BE2C (cell line): ENCODE data around the gene YTHDF2.
"Not testable (repeated sequence)": the region's sequence is repeated elsewhere in the genome, so short reads cannot be mapped to it uniquely, and the experiment has no call there.

Source experiments
- DNase-seq: peaks from one replicate; pipeline ENCODE4 v3.0.0-alpha.2; 2020
- H3K27me3 ChIP-seq: fragments of 250-450 bp; sonication (Bioruptor Pico); 2 replicates; pipeline ENCODE4 v1.5.1; 2020; ENCODE audit warnings: mild to moderate bottlenecking
- H3K36me3 ChIP-seq: fragments of 250-450 bp; sonication (Bioruptor Pico); 2 replicates; pipeline ENCODE4 v1.5.1; 2020; ENCODE audit warnings: mild to moderate bottlenecking
- H3K4me1 ChIP-seq: fragments of 250-450 bp; sonication (Bioruptor Pico); 2 replicates; pipeline ENCODE4 v1.5.1; 2020
- H3K4me3 ChIP-seq: 2 replicates; pipeline ENCODE4 v1.5.1; 2011; ENCODE audit warnings: low read depth, low read length
- H3K9me3 ChIP-seq: fragments of 250-450 bp; sonication (Bioruptor Pico); 2 replicates; pipeline ENCODE4 v1.5.1; 2020
- CTCF ChIP-seq: IDR thresholded peaks from 2 replicates; pipeline ENCODE4 v1.5.1; 2012; ENCODE audit warnings: mild to moderate bottlenecking, low read depth, low read length

Gene YTHDF2

GRCh38 chr1:28719332-28719619 lies 17.5 kb upstream of the YTHDF2 start:
- no peaks in the 10 kb centered on the region for H3K27me3 ChIP-seq
- H3K4me3 ChIP-seq, result no peak overlapping the region
- no peak for DNase-seq
- H3K9me3 ChIP-seq, result no peaks in the 10 kb centered on the region
- no peak for TF ChIP-seq CTCF
- no peaks in the 10 kb centered on the region for H3K4me1 ChIP-seq
- no peaks in the 10 kb centered on the region for H3K36me3 ChIP-seq

DNA sequence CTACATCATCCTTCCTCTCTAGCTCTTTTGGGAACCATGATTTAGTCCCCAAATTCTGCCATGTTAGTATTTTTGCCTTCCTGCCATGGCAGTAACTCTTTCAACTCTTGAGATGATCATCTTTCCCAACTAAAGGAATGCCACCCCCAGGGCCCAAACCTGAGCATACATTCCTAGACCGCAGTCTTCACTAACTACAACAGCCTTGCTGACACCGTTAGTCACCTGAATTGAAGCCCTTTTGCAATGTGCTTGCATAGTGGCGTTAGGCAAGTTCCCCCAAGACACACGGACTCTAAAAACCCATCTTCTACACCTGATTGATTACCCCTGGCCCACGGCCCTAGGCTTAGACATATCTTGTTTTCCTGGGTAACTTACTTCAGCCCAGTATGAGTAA lies 16.4 kb upstream of the YTHDF2 start:
- no peaks in the 10 kb centered on the region for H3K36me3 ChIP-seq
- H3K4me3 ChIP-seq, result no peak overlapping the region
- H3K27me3 ChIP-seq, result no peaks in the 10 kb centered on the region
- no peaks in the 10 kb centered on the region for H3K4me1 ChIP-seq
- no peak for TF ChIP-seq CTCF
- no peaks in the 10 kb centered on the region for H3K9me3 ChIP-seq
- DNase-seq, result no peak

DNA sequence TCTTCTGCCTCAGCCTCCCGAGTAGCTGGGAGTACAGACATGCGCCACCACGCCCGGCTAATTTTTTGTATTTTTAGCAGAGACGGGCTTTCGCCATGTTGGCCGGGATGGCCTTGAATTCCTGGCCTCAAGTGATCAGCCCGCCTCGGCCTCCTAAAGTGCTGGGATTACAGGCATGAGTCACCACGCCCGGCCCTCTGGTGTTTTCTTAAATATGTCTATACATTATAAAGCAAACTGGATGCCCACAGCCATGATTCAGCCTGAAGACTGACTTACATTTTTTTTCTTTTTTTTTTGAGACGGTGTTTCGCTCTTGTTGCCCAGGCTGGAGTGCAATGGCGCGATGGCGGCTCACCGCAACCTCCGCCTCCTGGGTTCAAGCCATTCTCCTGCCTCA lies 14.8 kb upstream of the YTHDF2 start:
- H3K9me3 ChIP-seq, H3K4me3 ChIP-seq, H3K4me1 ChIP-seq, H3K36me3 ChIP-seq, H3K27me3 ChIP-seq, DNase-seq: not testable (repeated sequence)

DNA sequence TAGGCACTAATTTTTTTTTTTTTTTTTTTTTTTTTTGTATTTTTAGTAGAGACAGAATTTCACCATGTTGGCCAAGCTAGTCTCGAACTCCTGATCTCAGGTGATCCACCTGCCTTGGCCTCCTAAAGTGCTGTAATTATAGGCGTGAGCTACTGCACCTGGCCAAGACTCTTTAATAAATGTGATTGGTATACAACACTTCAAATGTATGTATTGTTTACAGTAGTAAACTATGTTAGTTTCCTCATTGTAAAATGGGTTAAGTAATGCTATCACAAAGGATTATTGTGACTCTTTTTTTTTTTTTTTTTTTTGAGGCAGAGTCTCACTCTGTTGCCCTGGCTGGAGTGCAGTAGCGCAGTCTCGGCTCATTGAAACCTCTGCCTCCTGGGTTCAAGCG lies 11.4 kb upstream of the YTHDF2 start:
- not testable (repeated sequence) for H3K4me1 ChIP-seq, DNase-seq, H3K27me3 ChIP-seq, H3K9me3 ChIP-seq, H3K36me3 ChIP-seq, H3K4me3 ChIP-seq

DNA sequence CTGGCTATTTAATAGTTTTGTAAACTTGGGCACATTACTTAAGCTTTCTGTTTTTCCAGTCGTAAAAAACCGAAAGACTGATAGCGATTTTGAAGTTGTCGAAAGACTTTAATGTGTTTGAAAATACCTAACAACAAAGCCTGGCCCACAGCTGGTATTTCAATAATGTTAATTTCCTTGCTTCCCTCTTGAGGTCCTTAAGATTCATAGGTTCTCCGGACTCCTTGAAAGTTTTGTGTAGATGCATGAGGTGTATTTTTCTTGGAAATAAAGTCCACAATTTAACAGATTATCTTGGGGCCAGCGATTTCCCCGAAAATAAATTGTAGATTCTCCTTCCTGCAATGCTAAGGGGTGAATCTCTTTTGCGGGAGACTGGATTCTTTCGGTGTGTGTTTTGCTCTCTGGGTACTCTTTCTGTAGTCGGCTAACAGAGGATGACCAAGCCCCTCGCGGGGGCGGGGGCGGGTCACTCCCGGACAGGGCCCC lies 735 bp upstream of the YTHDF2 start:
- TF ChIP-seq CTCF, result no peak
- H3K4me1 ChIP-seq, result no peaks in the 10 kb centered on the region
- peak overlapping the region; percentile 53 for H3K4me3 ChIP-seq
- no peaks in the 10 kb centered on the region for H3K9me3 ChIP-seq
- H3K27me3 ChIP-seq, result no peaks in the 10 kb centered on the region
- DNase-seq, result no peak
- H3K36me3 ChIP-seq, result peaks cover 26% of the 10 kb centered on the region

DNA sequence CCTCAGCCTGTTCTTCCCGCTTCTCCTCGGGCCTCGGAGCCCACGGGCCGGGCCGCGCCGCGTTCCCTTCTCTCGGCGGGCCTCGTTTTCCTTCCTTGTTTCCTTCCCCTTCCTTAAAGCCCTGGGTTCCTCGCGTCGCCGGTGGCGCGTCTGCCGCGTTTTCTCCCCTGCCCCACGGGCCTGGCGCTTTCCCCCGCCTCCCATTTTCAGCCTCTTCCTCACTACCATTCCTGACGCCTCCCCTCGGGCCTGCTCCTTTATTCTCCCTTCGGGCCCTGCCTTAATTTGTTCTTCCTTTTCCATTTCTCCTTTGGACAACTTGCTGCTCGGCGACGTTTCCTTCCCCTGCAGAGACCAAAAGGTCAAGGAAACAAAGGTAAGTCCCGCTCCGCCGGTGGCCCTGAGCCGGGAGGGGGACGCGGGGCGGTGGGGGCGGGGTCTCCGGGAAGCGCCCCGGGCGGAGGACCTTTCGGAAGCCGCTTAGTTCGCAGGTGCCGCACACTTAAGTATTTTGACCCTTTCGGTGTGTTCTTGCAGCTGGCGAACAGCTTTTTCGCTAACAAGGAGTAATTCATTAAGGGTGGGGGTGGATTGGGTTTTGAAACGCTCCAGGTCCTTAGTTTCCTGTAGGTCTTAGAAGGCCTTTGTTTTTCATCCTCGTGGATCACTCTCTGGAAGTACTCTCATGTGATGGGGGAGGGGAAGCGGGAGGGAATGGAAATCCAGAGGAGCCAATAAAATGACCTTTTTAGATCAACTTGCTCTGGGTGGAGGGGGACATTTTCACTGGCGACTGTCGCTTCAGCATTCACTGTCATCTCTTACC lies 780 bp downstream of the YTHDF2 start:
- no peaks in the 10 kb centered on the region for H3K9me3 ChIP-seq
- no peaks in the 10 kb centered on the region for H3K4me1 ChIP-seq
- peak overlapping the region; percentile 86 for H3K4me3 ChIP-seq
- peaks cover 41% of the 10 kb centered on the region for H3K36me3 ChIP-seq
- TF ChIP-seq CTCF, result no peak
- DNase-seq, result peak; percentile 45
- H3K27me3 ChIP-seq, result no peaks in the 10 kb centered on the region

- no peaks in the 10 kb centered on the region for H3K9me3 ChIP-seq
- no peaks in the 10 kb centered on the region for H3K27me3 ChIP-seq
- no peak for DNase-seq
- no peak overlapping the region for H3K4me3 ChIP-seq
- peaks cover 67% of the 10 kb centered on the region for H3K36me3 ChIP-seq
- H3K4me1 ChIP-seq, result no peaks in the 10 kb centered on the region
- no peak for TF ChIP-seq CTCF
These were observed 3.4 kb downstream of the YTHDF2 start for GRCh38 chr1:28740118-28740517.
